Stimulated activated CD4-positive, alpha-beta T cell treated with anti-CD3 and anti-CD28 coated beads, Interleukin-2, amount 100 ng/mL, for 48 hours (primary cell): ENCODE measurements around the gene TEN1.
"Not testable (repeated sequence)": the region's sequence is repeated elsewhere in the genome, so short reads cannot be mapped to it uniquely, and the experiment has no call there.

Source experiments
- DNase-seq, 2 donors: peaks; one replicate each; pipeline ENCODE4 v3.0.0-alpha.2; 2020

Gene TEN1

DNA sequence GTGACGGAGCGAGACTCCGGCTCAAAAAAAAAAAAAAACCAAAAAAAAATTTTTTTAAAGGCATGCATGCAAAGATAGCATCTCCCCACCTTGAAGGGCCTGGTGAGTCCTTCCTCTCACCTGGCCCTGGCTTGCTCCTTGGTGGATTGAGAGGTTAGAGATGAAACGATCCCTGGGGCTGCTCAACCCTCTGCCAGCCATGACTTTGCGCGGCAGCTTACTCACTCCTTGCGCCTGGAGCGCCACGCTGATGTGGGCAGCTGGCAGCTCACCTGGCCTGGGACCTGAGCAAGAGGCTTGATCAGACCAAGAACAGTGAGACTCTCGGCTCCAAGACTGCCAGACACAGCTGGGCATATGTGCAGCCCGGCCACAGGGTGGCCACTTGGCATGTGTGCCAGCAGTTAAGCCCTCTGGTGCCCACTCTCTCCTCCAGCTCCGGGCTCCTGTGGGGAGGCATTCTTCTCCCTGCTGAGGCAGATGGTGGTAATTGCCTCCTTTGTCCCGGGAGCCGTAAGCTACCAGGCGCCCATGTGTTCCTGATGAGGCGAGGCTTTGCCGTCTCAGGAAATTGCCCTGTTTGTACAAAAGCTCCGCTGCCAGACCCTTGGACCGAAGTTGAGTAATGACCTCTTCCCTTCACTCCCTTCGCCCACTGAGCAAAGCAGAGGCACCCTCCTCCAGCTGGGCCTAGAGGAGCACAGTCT, 53.2 kb downstream of the TEN1 start:
- DNase-seq = no peak

DNA sequence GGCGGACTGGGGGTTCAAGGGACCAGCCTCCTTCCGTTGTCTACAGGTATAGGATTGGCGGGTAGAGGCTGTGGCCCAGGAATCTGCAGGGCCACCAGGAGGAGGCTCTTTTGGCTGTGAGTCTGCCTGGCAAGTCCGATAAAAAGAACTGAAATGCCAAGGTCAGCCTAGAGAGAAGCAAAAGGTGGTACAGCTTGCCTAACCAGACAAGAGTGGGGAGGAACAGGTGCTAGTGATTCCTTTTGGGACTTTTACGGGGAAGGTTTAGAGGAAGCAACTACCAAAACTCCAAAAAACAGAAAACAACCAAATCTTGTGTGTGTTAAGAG, 53.7 kb downstream of the TEN1 start:
- DNase-seq = no peak

DNA sequence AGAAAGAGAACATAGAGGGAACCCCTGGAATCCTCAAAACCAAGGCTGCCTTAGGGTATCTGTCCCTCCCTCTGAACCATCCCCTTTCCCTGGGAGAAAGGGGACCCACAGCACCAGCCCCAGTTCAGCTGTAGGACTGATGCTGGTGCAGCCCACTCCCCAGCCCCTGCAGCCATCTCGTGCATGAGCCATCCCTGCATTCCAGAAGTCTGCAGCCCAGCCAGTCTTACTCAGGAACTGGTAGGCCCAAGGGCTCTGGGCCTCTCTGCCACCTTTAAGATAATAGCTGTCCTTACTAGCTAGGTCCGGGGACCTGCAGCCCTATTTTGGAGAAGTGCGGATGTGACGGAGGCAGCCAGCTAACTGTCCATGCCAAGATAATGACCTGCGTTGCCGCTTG, 54.1 kb downstream of the TEN1 start:
- no peak for DNase-seq

DNA sequence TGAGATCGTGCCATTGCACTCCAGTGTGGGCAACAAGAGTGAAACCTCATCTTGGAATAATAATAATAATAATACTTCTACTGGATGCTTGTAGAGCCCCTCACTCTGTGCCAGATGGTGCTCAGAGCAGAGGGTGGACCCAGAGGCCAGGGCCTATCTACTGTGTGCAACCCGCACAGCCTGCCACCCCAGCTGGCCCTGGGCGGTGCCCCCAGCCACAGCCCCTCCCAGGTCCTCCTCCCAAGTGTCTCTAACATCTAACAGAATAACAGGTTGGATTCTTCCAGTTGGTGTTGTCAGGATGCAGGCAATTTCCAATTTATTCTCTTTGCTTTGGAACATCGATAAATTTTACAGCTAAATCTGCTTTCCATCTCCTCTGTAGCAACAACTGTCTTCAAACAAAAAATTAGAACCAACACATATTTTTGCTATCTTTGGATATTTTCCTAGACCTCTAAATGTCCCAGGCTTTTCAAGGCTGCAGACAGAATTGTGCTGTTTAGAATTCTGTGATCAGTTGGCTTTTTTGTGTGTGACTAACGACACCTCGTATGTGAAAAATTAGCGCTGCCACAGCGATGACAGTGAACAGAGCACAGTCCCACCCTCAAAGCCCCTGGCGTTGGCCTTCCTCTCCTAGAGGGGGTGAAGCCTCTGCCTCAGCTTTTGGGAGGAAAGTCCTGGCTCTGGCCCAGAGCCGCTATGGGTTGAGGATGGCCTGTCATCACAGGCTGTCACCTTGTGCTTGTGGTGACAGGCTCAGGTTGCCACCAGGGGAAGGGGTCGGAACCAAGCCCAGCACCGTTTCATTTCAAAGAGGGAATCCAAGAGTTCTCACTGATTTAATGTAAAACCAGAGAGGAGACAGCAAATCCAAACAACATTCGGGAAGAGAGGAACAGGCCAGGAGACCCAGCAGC, 55.6 kb downstream of the TEN1 start:
- DNase-seq = no peak

DNA sequence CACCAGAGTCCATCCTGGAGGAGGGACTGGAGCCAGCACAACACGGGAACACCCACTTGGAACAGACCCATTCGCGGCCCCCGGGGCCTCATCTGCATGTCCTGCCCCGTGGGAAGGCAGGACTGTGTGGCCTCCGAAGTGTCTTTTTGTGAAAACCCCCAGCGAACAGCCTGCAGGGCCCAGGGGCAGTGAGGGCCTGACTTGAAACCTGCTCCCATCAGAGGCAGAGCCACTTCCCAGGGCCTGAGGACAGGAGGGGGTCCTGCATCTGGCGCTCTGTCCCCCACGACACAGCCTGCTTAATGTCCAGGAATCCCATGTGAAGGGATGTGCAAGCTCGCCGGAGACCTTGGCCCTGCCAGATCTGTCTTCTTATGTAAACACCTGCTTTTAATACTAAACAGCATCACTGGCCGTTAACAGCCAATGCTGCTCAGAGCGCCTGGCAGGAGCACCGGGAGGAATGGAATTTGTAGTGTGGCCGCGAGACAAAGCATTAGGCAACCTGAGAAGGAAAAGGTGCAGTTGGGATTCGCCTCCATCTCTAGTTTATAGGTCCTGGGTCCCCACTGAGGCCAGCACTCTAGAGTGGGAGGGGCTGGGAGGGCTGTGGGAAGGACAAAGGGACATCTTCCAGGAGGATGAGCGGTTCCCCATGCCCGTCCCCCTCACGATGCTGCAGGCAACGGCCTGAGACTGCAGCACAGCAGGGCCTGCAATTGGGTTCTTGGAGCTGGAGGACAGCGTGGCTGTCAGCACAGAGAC, 57.6 kb downstream of the TEN1 start:
- no peak for DNase-seq

DNA sequence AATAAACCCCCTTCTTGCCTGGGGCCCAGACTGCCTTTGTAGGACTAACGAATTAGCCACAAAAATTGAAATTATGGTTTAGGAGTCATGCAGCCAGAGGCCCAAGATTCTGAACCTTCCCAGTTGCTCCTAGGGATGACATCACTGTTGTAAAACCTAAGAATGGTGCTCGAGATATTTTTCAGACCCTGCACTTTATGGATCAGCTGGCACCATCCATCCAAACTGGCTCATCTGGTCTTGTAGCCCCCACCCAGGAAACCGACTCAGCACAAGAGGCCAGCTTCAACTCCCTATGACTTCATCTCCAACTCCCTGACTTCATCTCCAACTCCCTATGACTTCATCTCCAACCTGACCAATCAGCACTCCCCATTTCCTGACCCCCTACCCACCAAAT, 59.0 kb downstream of the TEN1 start:
- DNase-seq = no peak

DNA sequence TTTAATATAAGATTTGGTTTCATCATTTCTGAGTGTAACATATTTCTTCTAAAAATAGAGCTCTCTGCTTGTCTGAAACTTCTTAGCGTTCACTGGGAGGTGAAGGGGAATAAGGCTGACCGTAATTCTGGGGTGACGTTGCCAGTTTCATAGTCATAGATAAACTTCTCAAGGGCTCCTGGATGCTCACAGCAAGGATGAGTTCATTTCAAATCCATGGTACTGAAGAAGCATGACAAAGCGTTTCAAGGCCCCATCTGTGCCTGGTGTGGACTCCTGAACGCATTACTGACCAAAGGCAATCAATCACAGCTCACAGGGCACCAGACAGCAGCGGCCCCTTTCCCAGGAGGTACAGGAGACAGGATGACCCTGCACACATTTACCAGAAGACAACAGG, 60.1 kb downstream of the TEN1 start:
- no peak for DNase-seq

DNA sequence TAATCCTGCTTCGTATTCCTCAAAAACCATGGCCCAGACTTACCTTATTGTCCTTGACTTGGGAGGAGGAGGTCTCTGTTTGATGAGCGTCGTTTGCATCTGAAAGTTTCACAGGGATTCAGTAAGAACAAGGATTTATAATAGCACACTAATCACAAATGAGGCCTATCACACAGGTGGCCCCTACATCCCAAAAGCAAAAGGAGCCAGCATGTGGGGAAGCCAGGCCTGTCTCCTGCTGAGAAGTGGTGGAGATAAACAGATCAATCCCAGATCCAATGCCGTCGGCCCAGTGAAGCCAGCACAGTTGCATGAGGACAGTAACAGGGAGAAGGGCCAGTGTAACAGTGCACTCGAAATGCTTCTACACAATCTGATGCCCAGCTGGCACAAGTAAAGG, 61.3 kb downstream of the TEN1 start:
- no peak for DNase-seq

DNA sequence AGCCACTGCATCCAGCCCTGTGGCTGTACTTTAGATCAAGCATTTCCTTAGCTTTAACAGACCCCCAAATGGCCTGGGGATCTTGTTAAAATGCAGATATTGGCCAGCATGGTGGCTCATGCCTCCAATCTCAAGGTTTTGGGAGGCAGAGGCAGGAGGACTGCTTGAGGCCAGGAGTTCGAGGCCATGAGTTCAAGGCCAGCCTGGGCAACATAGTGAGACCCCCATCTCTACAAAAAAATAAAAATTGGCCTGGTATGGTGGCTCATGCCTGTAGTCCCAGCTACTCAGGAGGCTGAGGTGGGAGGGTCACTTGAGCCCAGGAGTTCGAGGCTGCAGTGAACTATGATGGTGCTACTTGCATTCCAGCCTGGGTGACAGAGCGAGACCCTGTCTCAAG, 63.8 kb downstream of the TEN1 start:
- DNase-seq = not testable (repeated sequence)

DNA sequence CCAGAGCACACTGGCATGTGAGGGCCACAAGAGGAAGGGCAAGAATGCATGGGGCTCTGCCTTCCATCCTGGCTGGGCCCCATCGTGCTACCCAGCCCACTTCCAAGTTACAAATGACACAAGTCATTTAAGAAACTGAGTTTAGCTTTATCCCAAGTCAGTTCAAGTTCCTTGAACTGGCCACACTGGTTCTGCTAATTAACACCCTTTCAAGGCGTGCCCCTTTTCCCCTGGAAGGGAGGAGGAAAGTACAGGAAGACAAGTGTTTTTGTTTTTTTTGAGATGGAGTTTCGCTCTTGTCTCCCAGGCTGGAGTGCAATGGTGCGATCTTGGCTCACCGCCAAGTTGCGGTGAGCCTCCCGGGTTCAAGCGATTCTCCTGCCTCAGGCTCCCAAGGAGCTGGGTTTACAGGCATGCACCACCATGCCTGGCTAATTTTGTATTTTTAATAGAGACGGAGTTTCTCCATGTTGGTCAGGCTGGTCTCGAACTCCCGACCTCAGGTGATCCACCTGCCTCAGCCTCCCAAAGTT, 65.5 kb downstream of the TEN1 start:
- not testable (repeated sequence) for DNase-seq

DNA sequence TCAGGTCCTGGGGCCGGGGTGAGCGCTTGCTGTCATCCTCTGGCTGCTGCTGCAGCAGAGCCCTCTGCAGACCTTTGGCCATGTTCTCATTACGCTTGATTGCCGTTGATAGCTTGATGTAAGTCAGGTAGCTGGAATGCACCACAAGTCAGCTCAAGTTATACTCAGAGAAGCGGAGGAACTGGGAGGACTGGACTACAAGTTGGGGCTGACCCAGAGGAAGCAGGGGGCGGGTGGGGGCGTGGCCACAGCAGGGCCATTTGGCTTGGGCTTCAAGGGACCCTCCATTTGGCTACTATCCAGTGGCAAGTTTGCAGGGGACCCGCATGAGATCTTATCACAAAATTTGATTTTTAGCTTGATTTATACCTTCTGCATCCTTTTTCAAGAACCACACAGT, 67.0 kb downstream of the TEN1 start:
- DNase-seq = no peak

DNA sequence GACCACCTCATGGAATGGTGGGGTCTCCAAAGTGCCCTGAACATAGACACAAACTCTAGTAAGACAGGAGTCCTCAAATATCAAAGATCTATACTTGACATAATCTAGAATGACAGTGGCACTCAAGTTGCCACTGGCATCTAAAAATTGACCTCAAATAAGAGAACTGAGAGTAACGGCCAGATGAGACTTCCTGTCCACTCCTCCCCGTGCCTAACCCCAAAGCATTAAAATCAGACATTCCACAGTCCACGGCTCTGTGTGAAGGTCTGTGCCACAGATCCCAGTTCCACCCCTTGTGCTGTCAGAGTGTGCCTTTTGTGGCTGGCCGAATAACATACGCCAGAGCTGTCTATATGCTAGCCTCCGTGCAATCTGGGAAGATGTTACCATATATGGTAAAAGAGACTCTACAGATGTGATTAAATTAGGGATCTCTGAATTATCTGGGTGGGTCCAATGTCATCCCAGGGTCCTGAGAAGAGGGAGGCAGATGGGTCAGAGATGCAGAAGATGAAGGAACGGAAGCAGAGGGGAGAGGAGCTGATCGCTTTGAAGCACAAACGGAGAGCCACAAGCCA, 69.1 kb downstream of the TEN1 start:
- no peak for DNase-seq

DNA sequence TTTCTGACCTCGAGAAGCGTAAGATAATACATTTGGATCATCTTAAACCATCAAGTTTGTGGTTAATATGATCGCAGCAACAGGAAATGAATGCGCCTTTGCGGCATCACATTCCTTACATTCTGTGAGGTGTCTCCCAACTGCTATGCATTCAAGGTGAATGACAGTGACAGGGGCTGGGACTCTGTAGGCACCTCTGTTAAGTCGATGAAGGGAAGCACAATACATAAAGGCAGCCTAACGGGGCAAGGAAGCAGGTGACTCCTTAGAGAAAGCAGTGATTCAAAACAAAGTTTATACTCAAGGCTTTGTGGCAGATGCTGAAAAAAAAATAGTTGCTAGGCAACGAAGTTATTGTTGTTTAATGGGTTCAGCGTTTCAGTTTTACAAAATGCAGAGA, 69.7 kb downstream of the TEN1 start:
- DNase-seq = no peak

DNA sequence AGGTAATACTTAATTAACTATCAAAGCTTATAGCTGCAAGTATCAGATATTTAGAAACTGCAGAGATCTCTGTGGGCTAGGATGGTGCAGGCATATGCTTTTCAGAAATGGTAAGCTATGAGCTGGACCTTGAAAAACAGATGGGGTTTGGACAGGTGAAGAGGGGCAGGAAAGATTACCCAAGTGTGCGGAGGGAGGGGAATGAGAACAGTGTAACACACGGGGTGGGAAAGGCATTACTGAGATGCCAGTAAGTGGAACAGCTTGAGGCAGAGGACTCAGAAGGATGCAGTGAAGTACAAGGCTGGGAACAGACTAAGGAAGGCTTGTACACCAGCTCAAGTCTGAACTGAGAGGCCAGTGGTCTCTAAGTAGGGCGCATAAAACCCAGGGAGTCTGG, 70.2 kb downstream of the TEN1 start:
- DNase-seq = no peak

DNA sequence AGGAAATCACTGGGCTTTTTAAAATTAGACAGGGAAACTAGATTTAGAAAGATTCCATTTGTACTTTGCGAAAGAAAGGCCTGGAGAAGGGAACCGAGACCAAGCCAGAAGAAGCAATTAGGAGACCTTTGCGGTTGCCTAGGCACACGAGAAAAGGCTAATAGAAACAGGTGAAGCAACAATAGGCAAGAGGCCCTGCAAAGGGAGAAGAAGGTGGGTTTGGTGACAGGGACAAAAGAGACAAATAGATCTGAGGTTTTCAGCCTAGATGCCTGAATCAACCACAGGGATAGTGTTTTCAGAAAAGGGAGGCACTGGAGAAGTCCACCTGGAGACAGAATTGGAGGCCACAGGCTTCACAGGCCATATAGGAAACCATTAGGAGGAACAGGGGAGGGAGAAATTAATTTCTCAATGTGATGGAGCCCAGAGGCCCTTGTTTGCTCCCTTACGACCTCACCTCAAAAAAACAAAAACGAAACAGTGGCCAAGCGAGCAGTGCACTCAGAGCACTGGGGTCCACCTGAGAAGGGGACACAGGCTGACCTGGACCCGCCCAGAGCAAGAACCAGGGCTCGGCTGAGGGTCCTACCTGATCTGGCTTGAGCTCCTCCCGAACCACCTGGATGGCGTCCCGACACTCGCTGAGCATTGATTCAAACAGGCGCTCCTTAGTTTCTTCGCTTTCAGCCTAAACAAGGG, 70.9 kb downstream of the TEN1 start:
- DNase-seq = no peak
